SK-N-SH (cell line): Measurements from ENCODE around the gene ATP7B.

Experiments
- CTCF ChIP-seq: fragments of 200-600 bp; sonication (generic); IDR thresholded peaks from 2 replicates; pipeline ENCODE4 v1.6.1; 2017; ENCODE audit warnings: antibody characterized with exemption, mild to moderate bottlenecking, moderate library complexity
- ELF1 ChIP-seq: IDR thresholded peaks from 2 replicates; pipeline ENCODE4 v1.4.0; 2012
- EP300 ChIP-seq, 2 experiments: IDR thresholded peaks; 2 replicates each; pipeline versions ENCODE4 v1.4.0 to v1.6.1; 2012; ENCODE audit warnings: borderline replicate concordance in 1 of 2, low read depth in 1 of 2, low read length in 1 of 2
- GATA2 ChIP-seq: sonication (generic); formaldehyde crosslinking; IDR thresholded peaks from 2 replicates; pipeline ENCODE4 v1.5.0; 2020; ENCODE audit warnings: mild to moderate bottlenecking, missing genetic modification reagents
- RXRA ChIP-seq: IDR thresholded peaks from 2 replicates; pipeline ENCODE4 v1.4.0; 2012; ENCODE audit warnings: low read depth, mild to moderate bottlenecking, borderline replicate concordance
- TAF1 ChIP-seq: IDR thresholded peaks from 2 replicates; pipeline ENCODE4 v1.6.1; 2012; ENCODE audit warnings: low read depth, mild to moderate bottlenecking, low read length, moderate library complexity, borderline replicate concordance
- TF ChIP-seq, protein P1 (sequence below): IDR thresholded peaks from 2 replicates; pipeline ENCODE4 v1.4.0; 2012; ENCODE audit warnings: low read depth
- TF ChIP-seq, protein P2 (sequence below): fragments of 150-350 bp; IDR thresholded peaks from 2 replicates; pipeline ENCODE4 v1.6.1; 2017; ENCODE audit warnings: antibody characterized with exemption, low read length, low read depth, borderline replicate concordance

- no peak for TF ChIP-seq CTCF
- no peak for TF ChIP-seq RXRA
- TF ChIP-seq, protein P1, sequence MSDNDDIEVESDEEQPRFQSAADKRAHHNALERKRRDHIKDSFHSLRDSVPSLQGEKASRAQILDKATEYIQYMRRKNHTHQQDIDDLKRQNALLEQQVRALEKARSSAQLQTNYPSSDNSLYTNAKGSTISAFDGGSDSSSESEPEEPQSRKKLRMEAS: no peak
- TF ChIP-seq, protein P2, sequence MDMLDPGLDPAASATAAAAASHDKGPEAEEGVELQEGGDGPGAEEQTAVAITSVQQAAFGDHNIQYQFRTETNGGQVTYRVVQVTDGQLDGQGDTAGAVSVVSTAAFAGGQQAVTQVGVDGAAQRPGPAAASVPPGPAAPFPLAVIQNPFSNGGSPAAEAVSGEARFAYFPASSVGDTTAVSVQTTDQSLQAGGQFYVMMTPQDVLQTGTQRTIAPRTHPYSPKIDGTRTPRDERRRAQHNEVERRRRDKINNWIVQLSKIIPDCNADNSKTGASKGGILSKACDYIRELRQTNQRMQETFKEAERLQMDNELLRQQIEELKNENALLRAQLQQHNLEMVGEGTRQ: no peak
- TF ChIP-seq TAF1: no peak
- TF ChIP-seq EP300 (IDR thresholded peaks at IDR 0.05; ENCODE audit: borderline replicate concordance in 1 of 2, low read depth in 1 of 2, low read length in 1 of 2): no peak
- no peak for TF ChIP-seq ELF1
- no peak for TF ChIP-seq GATA2 (CRISPR knock-in tag)
Observed at GRCh38 chr13:52047463-52047862, 36.2 kb upstream of the ATP7B start.
